Urothelium cell line (cell line): ENCODE results near the gene AFG1L.
"Not testable (repeated sequence)": the region's sequence is repeated elsewhere in the genome, so short reads cannot be mapped to it uniquely, and the experiment has no call there.

Experiments used
- DNase-seq: peaks from one replicate; pipeline ENCODE4 v3.0.0; 2011; ENCODE audit warnings: low spot score, mixed read lengths
- FAIRE-seq: peaks from 2 replicates; lab custom pipeline; 2011; peaks lifted over from hg19 to GRCh38; lab: Jason Lieb, UNC

The AFG1L gene

DNA sequence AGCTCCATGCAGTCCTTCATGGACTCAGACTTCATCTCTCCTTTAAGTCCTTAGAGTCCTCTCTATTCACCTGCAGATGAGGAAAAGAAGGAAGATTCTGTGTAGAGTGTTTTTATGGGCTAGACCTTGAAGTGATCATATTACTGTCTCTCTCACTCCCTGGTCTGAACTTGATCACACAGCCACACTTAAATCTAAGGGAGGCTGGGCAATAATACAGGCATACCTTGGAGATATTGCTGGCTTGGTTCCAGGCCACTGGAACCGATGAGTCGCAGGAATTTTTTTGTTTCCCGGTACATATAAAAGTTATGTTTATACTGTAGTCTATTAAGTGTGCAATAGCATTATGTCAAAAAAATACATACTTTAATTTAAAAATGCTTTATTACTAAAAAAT is 206.7 kb downstream of the AFG1L start:
- no peak for FAIRE-seq

DNA sequence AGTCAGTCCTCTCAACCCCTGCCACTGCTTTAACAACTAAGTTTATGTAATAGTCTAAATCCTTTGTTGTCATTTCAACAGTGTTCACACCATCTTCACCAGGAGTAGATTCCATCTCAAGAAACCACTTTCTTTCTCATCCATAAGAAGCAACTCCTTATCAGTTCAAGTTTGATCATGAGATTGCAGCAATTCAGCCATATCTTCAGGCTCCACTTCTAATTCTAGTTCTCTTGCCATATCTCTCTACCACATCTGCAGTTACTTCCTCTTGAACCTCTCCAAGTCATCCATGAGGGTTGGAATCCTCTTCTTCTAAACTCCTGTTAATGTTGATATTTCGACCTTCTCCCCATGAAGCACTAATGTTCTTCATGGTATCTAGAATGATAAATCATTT is 208.0 kb downstream of the AFG1L start:
- DNase-seq, result no peak
- FAIRE-seq, result no peak

More for the DNA sequence above, 206.7 kb downstream of the AFG1L start:
- peak; percentile 9 for DNase-seq

DNA sequence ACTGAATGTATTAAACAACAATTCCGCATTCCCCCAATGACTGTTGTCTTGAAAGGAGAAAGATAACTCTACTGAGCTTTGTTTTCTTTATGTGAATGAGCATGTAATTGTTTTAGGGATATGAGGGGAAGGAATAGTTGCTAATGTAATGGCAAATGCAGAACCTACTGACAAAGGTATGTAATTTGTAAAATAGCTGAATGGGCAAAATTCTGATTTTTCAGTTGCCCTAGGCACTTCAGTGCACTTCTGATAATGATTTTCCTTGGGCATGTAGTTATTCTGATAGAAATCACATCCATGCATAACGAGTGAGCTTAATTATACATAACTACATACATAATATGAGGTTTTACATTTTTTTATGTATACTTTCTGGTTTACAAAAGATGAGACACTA is 212.5 kb downstream of the AFG1L start:
- DNase-seq (no peak), FAIRE-seq (no peak)

DNA sequence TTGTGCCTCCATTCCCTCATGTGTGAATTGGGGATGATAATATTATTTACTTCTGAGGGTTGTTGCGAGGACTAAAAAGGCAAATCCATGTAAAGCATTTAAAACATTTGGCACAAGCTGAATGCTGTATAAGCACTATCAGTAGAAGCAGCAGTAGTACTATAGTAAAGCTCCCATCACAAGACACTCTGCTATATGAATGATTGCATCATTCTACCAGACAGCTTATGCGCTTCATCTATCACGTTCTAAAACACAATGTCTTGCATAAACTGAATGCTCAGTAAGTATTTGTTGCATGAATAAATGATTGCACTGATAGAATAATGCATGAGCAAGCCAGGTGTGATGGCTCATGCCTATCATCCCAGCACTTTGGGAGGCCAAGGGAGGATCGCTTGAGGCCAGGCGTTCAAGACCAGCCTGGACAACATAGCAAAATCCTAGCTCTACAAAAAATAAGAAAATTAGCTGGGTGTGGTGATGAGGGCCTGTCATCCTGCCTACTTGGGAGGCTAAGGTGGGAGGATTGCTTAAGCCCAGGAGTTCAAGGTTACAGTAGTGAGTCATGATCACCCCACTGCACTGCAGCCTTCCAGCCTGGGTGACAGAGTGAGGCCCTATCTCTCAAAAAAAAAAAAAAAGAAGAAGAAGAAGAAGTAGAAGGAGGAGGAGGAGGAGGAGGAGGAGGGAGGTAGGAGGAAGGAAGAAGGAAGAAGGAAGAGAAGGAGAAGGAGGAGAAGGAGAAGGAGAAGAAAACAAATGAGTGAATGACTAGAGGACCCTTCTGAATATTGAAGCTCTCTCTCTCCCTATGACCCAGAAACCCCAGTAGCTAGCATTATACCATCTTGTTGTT is 215.8 kb downstream of the AFG1L start:
- FAIRE-seq (no peak), DNase-seq (no peak)

DNA sequence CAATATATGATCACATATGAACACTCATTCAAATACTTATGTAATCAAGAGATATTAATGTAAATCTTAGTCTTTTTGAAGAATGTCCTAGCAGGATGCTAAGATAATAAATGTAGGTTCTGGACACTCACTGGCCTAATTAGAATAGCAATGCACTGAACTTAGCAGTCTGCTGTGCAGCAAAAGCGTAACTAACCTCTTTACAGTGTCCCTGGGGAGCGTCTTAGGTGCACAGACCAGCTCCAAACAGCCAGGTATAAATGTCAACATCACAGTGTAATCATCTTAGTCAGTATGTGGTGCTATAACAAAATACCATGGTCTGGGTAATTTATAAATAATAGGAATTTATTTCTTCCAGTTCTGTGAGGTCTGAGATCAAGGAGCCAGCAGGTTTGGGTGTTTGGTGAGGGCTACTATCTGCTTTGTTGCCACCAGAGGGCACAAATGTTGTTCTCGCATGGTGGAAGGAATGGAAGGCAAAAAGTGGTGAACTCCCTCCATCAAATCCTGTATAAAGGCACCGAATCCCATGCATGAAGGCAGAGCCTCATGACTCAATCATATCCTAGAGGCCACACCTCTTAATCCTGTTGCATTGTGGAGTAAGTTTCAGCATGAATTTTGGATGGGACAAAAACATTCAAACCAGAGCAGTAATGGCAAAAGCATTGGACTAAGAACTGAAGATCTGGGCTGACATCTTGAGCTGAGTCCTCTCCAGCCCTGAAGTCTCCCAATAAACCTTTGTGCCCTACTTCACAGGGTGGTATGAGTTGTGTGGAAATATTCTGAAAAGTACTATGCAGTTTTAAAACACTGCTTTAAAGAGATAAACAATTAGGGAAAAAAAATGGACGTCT is 224.1 kb downstream of the AFG1L start:
- DNase-seq, result peak; percentile 29
- FAIRE-seq, result no peak

DNA sequence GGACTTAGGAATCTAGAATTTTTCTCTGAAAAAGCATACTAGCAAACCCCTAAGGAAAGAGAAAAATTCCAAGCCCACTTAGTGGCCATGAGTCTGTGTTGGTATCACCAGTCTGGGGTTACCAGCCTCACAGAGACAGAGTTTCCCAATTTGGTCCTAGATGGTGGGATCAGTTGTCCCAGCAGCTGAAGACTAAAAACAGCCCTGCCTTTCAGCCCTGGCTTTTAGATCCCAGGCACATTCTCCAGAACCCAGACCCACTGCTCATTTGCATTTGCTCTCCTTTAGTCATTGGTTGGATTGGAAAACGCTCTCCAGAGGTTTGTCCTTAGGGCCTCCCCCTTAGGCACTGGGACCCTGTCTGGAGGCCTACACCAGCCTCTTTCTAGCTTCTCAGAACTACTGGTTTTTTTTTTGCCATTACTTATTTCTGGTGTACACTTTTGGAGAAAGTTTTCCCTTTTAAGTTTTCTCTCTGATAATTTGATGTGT is 226.8 kb downstream of the AFG1L start:
- FAIRE-seq (no peak), DNase-seq (no peak)

DNA sequence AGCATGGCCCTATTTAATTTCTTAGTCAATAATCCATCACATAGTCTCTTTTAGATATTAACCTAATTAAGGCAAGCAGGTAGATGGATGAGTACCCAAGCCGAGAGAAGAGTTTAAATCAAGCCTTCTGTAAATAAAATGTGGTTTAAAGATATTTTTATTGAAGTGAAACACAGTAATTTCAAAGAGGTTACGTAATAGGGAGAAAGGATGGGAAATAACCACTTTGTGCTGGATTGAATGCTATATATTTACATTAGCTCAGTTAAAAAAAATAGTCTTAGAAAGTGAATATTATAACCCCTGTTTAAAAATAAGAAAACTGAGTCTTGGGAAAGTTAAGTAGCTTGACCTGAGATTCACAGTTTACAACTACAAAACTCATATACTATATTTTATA is 228.8 kb downstream of the AFG1L start:
- no peak for DNase-seq
- FAIRE-seq, result no peak

DNA sequence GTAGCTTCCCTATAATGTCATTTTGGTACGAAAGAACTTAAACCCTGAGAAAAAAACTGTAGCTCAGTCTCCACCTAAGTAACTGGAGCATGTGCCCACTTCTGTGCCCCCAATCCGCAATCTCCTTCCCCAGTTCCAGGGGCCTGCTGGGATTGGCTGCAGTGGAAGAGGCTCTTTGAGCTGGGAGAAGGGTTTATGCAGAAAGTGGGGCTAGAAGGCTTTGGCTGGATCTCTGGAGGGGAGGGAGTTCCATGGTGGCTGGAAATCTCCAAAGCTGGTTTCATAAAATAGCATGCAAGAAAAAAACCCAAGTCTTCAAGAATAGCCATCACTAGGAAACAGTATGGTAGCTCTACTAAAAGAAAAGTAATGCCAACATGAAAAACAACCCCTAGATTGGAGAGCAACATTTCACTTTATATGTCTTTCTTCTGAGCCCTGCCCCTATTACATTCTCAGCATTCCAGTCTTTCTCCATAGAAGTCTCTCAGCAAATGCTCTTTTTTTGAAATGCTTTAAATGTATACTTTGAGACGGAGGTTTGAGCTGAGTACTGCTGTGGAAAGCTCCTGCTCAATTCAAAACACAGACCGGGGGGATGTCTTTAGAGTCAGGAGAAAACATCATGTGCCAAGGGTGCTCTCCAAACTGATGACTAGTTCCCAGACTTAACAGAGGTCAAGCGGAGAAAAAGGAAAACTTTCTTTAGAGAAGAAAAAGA is 229.8 kb downstream of the AFG1L start:
- DNase-seq, result no peak
- no peak for FAIRE-seq

DNA sequence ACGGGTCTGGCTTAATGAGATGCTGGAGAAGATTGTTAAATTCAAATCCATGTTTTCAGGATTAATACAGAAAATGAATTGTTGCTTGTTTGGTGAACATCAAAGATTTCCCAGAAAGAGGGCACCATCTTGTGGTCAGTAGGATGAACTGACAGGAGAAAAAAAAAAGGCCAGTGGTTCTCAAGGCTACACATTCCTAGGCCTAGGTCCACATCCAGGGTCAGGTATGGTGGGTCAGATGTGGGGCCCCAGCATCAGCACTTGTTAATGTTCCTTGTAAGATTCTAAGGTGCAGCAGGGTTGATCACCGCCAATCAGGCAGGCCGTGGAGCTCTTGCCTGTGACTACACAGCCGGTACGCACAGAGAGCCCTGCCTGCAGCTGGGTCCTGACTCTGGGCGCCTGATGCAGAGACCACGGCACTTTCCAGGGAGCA is 231.9 kb downstream of the AFG1L start:
- FAIRE-seq, result no peak
- peak; percentile 32 for DNase-seq

DNA sequence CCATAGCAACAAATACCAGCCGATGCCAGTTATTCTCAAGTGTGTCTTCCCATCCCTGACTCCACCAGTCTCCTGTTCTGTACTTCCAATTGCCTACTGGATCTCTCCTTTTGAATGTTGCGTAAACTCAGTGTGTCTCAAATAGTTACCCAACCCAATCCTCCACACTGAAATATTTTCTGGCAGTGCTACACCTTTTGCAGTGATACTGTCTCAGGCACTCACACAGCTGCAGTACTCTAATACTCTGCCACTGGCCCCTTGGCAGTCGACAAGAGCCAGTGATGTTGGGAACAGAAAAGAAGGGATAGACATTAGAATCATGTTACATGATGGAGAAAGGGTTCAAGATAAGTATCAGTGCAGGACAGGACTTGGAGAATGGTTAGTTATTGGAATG is 234.0 kb downstream of the AFG1L start:
- no peak for FAIRE-seq
- DNase-seq, result no peak

DNA sequence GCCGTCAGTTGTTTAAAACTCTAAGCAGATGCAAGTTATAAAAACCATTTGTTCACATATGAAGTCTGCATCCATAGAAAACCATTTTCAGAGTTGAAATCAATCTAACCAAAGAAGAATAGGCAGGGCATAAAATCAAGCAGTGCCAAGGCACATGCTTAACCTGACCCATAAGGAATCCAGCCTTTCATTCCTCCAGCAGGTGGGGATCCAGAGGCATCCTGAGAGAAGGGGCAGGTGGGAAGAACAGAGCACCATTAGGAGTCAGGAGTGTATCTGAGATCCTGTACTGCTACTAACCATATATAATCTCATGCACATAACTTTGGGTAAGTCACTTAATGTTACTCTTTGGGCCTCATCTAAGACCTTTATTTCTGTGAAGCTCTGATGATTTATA is 236.5 kb downstream of the AFG1L start:
- no peak for FAIRE-seq
- no peak for DNase-seq

DNA sequence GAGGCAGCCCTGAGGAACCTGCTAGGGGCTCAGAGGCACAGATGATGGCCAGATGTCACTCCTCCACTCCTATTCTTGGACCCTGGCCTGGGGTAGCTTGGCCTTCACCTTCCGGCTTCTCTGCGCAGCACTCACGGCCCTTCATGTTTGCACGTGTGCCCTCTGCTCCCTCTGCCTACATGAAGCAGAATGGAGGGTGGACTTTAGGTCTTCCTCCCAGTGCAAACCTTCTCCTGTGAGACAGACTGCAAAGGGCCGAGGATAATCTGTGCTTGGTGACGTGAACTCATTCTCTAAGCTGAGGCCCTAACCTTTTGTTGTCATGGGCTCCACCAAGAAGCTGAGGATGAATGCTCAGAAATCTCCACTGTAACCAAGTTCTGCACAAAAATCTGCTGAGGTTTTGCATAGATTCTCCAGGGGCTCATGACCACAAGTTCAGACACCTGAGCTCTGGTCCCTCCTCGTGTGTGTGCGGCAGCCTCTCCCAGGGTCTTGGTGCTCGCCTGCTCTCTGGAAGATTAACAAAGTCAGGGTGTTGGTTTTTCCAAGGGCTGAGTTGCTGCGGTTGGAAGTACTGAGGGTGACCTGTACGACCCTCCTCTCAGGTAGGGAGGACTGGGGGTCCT is 240.4 kb downstream of the AFG1L start:
- FAIRE-seq (no peak), DNase-seq (no peak)

DNA sequence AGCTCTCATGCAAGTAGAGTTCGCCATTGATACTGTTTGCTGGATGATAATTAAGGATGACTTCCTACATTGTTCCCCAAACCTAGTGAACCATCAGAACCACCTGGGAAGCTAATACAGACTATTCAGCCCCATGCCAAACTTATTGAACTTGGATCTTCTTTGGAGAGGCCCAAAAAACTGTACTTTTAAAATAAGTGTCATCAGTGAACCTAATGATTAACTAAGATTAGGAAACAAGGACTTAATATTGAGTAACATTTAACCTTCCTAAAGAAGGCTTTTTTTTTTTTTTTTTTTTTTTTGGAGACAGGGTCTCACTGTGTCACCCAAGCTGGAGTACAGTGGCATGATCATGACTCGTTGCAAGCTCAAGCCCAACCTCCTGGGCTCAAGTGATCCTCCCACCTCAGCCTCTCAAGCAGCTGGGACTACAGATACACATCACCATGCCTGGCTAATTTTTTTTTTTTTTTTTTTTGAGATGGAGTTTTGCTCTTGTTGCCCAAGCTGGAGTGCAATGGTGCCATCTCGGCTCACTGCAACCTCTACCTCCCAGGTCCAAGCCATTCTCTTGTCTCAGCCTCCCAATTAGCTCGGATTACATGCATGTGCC is 241.2 kb downstream of the AFG1L start:
- FAIRE-seq, DNase-seq: not testable (repeated sequence)

DNA sequence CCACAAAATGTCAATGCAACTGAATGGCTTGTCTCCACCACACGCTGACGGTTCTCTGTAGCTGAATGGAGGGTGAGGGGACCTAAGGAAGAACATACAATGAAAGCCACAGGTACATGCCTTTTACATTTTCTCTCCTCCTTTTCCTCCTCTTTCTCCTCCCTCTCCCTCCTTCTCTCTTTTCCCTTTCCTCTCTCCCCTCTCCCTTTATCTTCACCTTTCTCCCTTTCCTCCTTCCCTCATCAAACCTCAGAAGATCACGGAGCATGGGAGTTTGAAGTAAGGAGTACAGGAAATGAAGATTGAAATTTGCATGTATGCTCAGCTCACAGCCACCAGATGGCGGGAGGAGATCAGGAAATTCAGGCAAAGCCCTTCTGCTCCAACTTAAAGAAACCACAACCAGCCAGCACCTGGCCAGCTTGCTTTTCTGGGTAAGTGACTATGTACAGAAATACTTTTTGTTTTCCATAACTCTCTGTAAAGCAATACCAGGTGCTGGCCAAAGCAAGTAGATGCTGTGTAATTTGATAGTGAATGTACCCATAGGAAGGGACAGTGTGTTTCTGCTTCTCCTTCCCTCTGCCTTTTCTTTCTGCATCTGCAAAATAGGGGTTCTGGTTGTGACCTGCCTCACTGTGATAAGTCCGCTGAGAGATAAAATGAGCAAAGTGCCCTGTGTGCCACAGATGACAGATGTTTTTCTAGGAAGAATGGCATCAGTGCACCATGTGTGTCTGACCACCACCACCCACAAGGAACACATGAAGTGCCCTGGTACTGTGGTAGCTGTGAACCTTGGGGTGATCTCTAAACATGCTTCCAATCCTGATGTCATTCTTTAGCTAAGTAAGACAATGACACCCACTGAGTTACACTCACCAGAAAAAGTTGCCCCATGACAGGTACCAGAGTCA is 247.2 kb downstream of the AFG1L start:
- FAIRE-seq, result no peak
- DNase-seq, result peak; percentile 56

DNA sequence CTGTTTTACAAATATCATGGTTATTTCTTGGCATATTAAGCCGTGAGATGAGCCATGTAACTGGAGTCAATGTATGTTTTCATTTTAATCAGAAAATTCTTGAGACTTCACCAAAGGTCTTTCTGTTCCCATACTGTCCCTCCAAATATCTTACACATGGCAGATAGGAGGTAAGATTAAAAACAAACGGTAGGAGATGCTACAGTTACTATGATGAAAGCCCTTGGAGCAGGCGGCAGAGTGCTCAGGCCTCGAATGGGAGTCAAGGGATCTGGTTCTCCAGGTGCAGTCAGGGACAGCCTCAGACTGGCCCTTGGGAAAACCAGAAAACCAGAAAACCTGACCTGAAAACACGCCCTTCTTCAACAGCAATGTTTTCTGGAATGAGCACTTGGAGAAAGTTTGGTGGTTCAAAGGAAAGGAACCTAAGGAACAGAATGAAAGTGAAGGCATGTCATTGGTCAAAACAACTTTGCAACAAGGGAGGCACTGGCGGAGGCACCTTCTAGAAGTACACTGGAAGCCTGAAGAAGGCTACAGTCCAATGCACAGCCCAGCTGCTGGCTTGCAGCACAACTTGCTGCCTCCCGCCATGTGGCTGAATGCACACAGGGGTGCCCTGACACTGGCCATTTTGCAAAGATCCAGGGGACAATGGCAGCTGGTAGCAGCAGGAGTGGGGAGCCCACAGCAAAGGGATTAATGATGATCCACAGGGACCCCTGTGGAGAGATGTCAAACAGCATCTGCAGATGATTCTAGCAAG is 248.5 kb downstream of the AFG1L start:
- FAIRE-seq, result no peak
- no peak for DNase-seq

DNA sequence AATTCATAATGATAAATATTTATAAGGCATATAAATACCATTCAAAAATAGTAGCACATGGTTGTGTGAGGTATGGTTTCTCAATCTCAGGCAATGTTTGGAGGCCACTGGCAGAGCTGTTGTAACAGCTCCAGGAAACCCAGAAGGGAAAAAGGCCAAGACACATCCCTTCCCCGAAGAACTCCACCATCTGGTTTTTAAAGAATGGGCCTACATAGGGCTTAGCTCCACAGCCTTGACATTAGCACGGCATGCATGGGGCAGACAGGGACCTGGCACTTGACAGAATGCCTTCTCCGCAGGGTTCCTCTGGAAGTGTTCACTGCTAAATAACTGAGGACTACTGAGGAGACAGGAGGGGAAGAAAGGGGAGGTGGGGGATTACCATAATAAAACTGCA is 249.8 kb downstream of the AFG1L start:
- FAIRE-seq (no peak), DNase-seq (no peak)

DNA sequence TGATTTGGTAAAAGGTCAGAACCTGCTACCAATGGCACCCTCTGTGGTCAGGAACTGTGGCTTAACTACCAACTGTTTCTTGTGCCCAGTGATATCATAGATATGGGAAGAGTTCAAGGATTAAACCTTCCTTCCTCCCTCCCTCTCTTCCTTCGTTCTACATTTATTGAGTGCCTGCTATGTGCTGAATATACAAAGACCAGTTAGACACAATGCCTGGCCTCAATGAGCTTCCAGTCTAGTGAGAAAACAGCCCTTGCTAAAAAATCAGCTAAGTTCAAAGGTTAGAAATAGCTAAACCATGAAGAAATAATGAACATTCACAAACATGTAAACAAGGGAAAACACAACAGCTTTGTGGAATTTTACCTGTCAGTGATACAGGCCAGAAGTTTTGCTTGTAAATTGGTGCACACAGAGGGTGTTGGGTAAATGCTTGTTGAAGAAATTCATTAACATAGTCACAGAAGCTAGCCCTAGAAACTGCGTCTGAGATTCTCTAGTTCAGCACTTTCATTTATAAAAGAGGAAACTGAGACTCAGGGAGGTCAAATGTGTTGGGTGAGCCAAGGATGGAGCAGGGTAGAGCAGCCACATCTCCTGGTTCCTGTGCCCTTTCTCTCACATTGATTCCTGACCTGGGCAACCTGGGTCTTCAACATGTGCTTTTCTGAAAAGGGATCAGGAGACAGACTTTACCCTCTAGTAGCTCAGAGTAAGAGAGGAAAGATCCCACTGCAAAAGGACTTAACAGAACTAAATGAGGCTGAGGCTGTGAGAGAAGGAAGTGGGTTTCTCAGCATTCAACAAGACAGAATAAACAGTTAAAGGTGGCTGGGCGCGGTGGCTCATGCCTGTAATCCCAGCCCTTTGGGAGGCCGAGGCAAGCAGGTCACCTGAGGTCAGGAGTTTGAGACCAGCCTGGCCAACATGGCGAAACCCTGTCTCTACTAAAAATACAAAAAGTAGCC is 251.5 kb downstream of the AFG1L start:
- no peak for FAIRE-seq
- no peak for DNase-seq
